Measurements from ENCODE around the gene TIMP4.

TIMP4 gene

DNA sequence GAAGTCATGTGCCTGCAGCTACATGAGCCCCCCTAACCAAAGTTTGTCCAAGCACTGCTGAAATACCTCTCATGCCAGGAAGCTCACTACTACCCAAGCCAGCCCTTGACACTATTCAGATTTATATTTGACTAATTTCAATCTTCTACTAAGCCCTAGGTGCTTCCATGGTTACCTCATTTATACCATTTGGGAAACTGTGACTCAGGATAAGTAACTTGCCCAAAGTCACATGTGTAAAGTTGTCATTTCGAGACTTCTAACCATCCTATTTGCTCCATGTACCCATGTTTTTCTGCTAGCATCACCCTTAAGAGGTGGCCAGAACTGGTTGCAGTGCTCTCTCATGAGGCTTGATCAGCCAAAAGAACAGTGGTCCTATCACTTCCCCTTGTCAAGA is 20.7 kb upstream of the TIMP4 start:
- no peaks in the 10 kb centered on the region for H3K79me2 ChIP-seq (ENCODE audit: insufficient read depth, low read length)
- no peak overlapping the region for H2AFZ ChIP-seq (ENCODE audit: low read depth, low read length)
- no peak for TF ChIP-seq EZH2 (IDR thresholded peaks at IDR 0.05; ENCODE audit: borderline replicate concordance, low read depth, low read length, severe bottlenecking)
- TF ChIP-seq, protein P1, sequence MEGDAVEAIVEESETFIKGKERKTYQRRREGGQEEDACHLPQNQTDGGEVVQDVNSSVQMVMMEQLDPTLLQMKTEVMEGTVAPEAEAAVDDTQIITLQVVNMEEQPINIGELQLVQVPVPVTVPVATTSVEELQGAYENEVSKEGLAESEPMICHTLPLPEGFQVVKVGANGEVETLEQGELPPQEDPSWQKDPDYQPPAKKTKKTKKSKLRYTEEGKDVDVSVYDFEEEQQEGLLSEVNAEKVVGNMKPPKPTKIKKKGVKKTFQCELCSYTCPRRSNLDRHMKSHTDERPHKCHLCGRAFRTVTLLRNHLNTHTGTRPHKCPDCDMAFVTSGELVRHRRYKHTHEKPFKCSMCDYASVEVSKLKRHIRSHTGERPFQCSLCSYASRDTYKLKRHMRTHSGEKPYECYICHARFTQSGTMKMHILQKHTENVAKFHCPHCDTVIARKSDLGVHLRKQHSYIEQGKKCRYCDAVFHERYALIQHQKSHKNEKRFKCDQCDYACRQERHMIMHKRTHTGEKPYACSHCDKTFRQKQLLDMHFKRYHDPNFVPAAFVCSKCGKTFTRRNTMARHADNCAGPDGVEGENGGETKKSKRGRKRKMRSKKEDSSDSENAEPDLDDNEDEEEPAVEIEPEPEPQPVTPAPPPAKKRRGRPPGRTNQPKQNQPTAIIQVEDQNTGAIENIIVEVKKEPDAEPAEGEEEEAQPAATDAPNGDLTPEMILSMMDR (IDR thresholded peaks at IDR 0.05; ENCODE audit: borderline replicate concordance, extremely low read depth, low read length, poor library complexity, severe bottlenecking): no peak
- H3K4me1 ChIP-seq (ENCODE audit: insufficient read depth, low read length): peaks cover 57% of the 10 kb centered on the region
- H3K9ac ChIP-seq (ENCODE audit: low read depth, low read length): no peak overlapping the region
- no peaks in the 10 kb centered on the region for H3K36me3 ChIP-seq (ENCODE audit: insufficient read depth, low read length)
- no peak for DNase-seq
- ATAC-seq (ENCODE audit: insufficient read depth, low read depth): no peak
- no peaks in the 10 kb centered on the region for H3K9me3 ChIP-seq (ENCODE audit: insufficient read depth, low read length, severe bottlenecking)
- H3K4me3 ChIP-seq (ENCODE audit: low read depth in 1 of 2, low read length in 2 of 2): no peak overlapping the region
- peak overlapping the region; percentile 5; the same call in 1 of the 2 replicates for H3K27ac ChIP-seq (ENCODE audit: low read length)
- no peaks in the 10 kb centered on the region for H3K27me3 ChIP-seq (ENCODE audit: insufficient read depth, low read length, poor library complexity)
- H3K4me2 ChIP-seq (ENCODE audit: insufficient read depth, low read length): no peak overlapping the region
- no peaks in the 10 kb centered on the region for H4K20me1 ChIP-seq (ENCODE audit: insufficient read depth, low read length)

DNA sequence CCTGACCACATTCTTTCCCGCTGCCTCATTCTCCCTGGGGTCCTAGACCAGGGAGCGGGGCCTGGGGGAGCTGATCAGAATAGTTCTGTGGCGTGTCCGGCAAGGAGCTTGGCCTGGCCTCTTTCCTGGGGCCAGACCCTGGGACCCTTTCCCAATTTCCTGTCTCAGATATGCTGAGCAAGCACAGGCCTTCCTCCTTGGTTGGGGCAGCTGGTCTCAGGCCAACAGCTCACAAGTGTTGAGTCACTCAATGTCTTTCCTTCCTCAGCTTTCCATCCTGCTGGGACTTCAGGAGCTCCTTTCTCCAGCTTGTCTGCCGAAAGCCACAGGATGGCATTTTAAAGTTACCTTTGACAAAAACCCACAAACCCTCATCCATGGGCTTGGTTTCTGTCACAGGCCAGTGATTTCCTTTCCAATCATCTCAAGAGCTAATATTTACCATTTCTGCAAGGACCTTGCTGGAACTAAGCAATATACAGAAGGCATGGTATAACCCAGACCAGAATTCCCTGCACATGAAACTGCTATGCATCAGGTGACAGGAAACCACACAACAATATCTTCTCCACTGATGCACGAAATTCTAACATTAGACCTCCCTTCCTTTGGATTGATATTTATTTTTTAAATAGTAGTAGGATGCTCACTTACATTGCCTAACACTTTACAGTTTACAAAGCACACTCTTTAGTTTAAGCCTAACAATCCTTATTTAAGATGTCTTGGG is 19.5 kb upstream of the TIMP4 start:
- Histone ChIP-seq H3K27ac (ENCODE audit: low read length) (peak overlapping the region; percentile 73), H3K36me3 (ENCODE audit: insufficient read depth, low read length) (no peaks in the 10 kb centered on the region), H3K4me3 (ENCODE audit: low read depth in 1 of 2, low read length in 2 of 2) (no peak overlapping the region), H3K9me3 (ENCODE audit: insufficient read depth, low read length, severe bottlenecking) (peaks cover under 1% of the 10 kb centered on the region), H3K27me3 (ENCODE audit: insufficient read depth, low read length, poor library complexity) (no peaks in the 10 kb centered on the region), H3K9ac (ENCODE audit: low read depth, low read length) (peak overlapping the region; percentile 23; the same call in 1 of the 2 replicates), H3K4me2 (ENCODE audit: insufficient read depth, low read length) (peak overlapping the region; percentile 28; the same call in 1 of the 2 replicates), H3K4me1 (ENCODE audit: insufficient read depth, low read length) (peaks cover 45% of the 10 kb centered on the region), H2AFZ (ENCODE audit: low read depth, low read length) (peak overlapping the region; percentile 40; the same call in 1 of the 2 replicates), H4K20me1 (ENCODE audit: insufficient read depth, low read length) (no peaks in the 10 kb centered on the region), H3K79me2 (ENCODE audit: insufficient read depth, low read length) (no peaks in the 10 kb centered on the region)
- TF ChIP-seq EZH2 (IDR thresholded peaks at IDR 0.05; ENCODE audit: borderline replicate concordance, low read depth, low read length, severe bottlenecking): no peak
- TF ChIP-seq, protein P1 (IDR thresholded peaks at IDR 0.05; ENCODE audit: borderline replicate concordance, extremely low read depth, low read length, poor library complexity, severe bottlenecking): no peak
- ATAC-seq (ENCODE audit: insufficient read depth, low read depth) (peak; percentile 59), DNase-seq (no peak)

DNA sequence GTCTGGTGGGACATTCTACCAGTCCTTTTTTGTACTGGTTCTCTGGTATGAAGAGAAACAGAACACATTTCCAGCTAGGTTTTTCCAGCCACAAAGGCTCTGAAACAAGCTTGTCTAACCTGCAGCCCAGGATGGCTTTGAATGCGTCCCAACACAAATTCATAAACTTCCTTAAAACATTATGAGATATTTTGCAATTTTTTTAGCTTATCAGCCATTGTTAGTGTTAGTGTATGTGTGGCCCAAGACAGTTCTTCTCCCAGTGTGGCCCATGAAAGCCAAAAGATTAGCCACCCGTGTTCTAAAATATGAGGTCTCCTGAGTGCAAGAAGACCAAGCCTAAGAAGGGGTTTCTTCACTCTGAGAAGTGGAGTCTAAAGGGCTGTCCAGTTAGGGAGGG is 18.4 kb upstream of the TIMP4 start:
- H3K4me2 ChIP-seq (ENCODE audit: insufficient read depth, low read length): no peak overlapping the region
- DNase-seq (no peak), ATAC-seq (ENCODE audit: insufficient read depth, low read depth) (no peak)
- H2AFZ ChIP-seq (ENCODE audit: low read depth, low read length): 0 out of 2 replicates have a peak overlapping the region, but pooled peaks have one; percentile 11
- H3K4me1 ChIP-seq (ENCODE audit: insufficient read depth, low read length): peaks cover 34% of the 10 kb centered on the region
- peak overlapping the region; percentile 73 for H3K27ac ChIP-seq (ENCODE audit: low read length)
- no peaks in the 10 kb centered on the region for H3K36me3 ChIP-seq (ENCODE audit: insufficient read depth, low read length)
- no peak overlapping the region for H3K9ac ChIP-seq (ENCODE audit: low read depth, low read length)
- H3K27me3 ChIP-seq (ENCODE audit: insufficient read depth, low read length, poor library complexity): no peaks in the 10 kb centered on the region
- TF ChIP-seq EZH2 (IDR thresholded peaks at IDR 0.05; ENCODE audit: borderline replicate concordance, low read depth, low read length, severe bottlenecking): no peak
- TF ChIP-seq, protein P1 (IDR thresholded peaks at IDR 0.05; ENCODE audit: borderline replicate concordance, extremely low read depth, low read length, poor library complexity, severe bottlenecking): no peak
- no peaks in the 10 kb centered on the region for H3K79me2 ChIP-seq (ENCODE audit: insufficient read depth, low read length)
- H3K4me3 ChIP-seq (ENCODE audit: low read depth in 1 of 2, low read length in 2 of 2): no peak overlapping the region
- no peaks in the 10 kb centered on the region for H4K20me1 ChIP-seq (ENCODE audit: insufficient read depth, low read length)
- peaks cover 10% of the 10 kb centered on the region for H3K9me3 ChIP-seq (ENCODE audit: insufficient read depth, low read length, severe bottlenecking)

Data from DND-41 (cell line).